ENCODE data around the gene ETS2. TPM values are rescaled to one million over a fixed set of nuclear protein-coding genes. Genes with fewer than 3 reads are reported as not detected.

ETS2 gene
- total and polyA plus RNA-seq, 12 donors: 15.1 to 66.8 (median 44.6) TPM

DNA sequence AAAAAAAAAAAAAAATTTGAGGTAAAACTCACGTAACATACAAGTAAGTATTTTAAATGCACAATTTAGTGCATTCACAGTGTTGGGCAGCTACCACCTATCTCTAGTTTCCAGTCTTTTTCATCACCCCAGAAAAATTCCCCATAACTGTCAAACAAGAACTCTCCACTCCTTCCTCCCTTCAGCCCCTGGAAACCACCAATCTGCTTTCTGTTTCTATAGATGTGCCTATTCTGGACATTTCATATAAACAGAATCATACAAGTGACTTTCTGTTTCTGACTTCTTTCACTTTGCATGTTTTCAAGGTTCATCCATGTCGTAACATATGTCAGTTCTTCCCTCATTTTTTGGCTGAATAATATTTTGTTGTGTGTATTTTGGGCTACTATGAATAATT, 24.9 kb upstream of the ETS2 start:
- no peak overlapping the region for H3K4me3 ChIP-seq
- no peaks in the 10 kb centered on the region for H3K4me1 ChIP-seq (replicated peaks in 1 of 2)
- no peaks in the 10 kb centered on the region for H3K27me3 ChIP-seq
- intact Hi-C loops (cut with DNase I): no loop called here
- no peak overlapping the region for H3K27ac ChIP-seq
- H3K36me3 ChIP-seq (replicated peaks in 1 of 2): no peaks in the 10 kb centered on the region
- TF ChIP-seq POLR2A (IDR thresholded peaks at IDR 0.05): no peak
- TF ChIP-seq, protein P1, sequence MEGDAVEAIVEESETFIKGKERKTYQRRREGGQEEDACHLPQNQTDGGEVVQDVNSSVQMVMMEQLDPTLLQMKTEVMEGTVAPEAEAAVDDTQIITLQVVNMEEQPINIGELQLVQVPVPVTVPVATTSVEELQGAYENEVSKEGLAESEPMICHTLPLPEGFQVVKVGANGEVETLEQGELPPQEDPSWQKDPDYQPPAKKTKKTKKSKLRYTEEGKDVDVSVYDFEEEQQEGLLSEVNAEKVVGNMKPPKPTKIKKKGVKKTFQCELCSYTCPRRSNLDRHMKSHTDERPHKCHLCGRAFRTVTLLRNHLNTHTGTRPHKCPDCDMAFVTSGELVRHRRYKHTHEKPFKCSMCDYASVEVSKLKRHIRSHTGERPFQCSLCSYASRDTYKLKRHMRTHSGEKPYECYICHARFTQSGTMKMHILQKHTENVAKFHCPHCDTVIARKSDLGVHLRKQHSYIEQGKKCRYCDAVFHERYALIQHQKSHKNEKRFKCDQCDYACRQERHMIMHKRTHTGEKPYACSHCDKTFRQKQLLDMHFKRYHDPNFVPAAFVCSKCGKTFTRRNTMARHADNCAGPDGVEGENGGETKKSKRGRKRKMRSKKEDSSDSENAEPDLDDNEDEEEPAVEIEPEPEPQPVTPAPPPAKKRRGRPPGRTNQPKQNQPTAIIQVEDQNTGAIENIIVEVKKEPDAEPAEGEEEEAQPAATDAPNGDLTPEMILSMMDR (IDR thresholded peaks at IDR 0.05): no peak
- H3K9me3 ChIP-seq (replicated peaks in 1 of 3): peaks cover 0 to 7% (median 0%) of the 10 kb centered on the region in 3 donors
- WGBS, 4 donors: 58 to 82% (median 70%) methylated on average over 2 of the region's 2 CpGs
- no peak for DNase-seq

DNA sequence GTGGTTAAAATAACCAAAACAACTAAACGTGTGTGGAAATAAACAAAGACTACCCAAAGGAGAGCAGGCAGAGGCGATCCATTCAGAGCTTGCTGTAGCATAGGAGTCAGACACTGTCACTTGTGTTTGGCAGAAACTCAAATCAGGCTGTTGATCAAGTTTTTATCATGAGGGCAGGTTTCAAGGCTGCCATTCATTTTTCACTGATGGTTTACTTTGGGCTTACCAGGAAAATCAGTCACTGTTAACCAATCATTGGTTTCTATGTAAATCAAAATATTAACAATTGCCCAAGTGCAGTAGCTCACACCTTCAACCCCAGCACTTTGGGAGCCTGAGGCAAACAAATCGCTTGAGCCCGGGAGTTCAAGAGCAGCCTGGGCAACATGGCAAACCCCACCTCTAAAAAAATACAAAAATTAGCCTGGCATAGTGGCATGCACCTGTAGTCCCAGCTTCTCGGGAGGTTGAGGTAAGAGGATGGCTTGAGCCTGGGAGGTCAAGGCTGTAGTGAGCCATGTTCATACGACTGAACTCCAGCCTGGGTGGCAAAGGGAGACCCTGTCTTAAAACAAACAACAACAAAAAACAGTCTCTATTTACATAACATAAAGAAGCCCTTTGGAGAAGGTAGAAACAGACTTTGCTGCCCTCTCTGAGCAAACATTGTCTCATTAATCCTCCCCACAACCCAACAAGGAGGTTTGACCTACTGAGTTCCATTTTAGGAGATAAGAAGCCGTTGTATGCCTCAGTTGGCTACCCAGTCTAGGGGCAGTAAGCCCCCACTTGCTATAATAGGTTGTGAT, 21.1 kb upstream of the ETS2 start:
- no peaks in the 10 kb centered on the region for H3K27me3 ChIP-seq
- intact Hi-C loops (cut with DNase I): no loop called here
- no peaks in the 10 kb centered on the region for H3K36me3 ChIP-seq (replicated peaks in 1 of 2)
- 76 to 79% (median 78%) methylated on average over 7 of the region's 7 CpGs for WGBS, 4 donors
- no peak overlapping the region for H3K4me3 ChIP-seq
- TF ChIP-seq POLR2A (IDR thresholded peaks at IDR 0.05): no peak
- TF ChIP-seq, protein P1 (IDR thresholded peaks at IDR 0.05): no peak
- H3K4me1 ChIP-seq (replicated peaks in 1 of 2): no peaks in the 10 kb centered on the region
- DNase-seq: no peak
- H3K27ac ChIP-seq: no peak overlapping the region
- H3K9me3 ChIP-seq (replicated peaks in 1 of 3): peaks cover 0 to 7% (median 0%) of the 10 kb centered on the region in 3 donors

DNA sequence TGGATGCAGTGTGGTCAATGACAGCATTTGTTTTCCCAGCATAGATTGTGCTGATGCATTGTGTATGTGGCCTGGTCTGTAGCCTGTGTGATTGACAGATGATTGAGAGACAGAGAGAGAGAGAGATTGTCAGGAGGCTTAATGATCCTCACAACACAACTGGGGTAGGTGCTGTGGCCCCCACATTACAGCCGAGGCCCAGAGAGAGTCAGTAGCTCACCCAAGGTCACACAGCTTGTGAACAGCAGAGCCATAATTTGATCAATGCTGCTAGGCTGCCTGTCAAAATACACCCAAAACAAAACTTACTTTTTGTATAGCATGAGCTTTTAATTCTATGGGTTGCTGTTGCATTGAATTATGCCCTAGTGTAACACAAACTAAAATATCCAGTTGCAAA, 20.2 kb upstream of the ETS2 start:
- TF ChIP-seq POLR2A (IDR thresholded peaks at IDR 0.05): no peak
- TF ChIP-seq, protein P1 (IDR thresholded peaks at IDR 0.05): no peak
- DNase-seq: no peak
- no peaks in the 10 kb centered on the region for H3K36me3 ChIP-seq (replicated peaks in 1 of 2)
- H3K9me3 ChIP-seq (replicated peaks in 1 of 3): peaks cover 0 to 7% (median 0%) of the 10 kb centered on the region in 3 donors
- intact Hi-C loops (cut with DNase I): no loop called here
- no peaks in the 10 kb centered on the region for H3K4me1 ChIP-seq (replicated peaks in 1 of 2)
- H3K27me3 ChIP-seq: no peaks in the 10 kb centered on the region
- WGBS, 4 donors: 63 to 78% (median 73%) methylated on average over 1 of the region's 1 CpG
- no peak overlapping the region for H3K27ac ChIP-seq
- H3K4me3 ChIP-seq: no peak overlapping the region

DNA sequence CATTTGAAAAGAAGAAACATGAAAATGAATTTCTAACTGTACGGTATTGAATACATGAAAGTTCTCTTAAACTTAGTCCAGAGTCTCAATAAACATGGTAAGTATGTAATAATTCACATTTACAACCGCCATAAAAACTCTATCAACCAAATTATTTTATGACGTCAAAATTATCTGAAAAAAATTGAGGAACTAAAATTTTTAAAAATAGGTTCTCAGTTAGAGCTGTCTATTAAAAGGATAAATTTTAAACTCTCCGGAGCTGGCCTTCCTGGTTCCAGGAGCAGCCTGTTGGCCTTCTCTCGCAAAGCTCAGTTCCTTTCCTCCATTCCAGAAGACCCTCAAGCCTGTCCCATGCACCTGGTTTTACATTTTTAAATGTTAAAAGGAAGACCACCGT, 18.7 kb upstream of the ETS2 start:
- Histone ChIP-seq H3K4me3 (no peak overlapping the region), H3K27me3 (no peaks in the 10 kb centered on the region), H3K9me3 (replicated peaks in 1 of 3) (peaks cover 0 to 7% (median 0%) of the 10 kb centered on the region in 3 donors), H3K27ac (no peak overlapping the region), H3K4me1 (replicated peaks in 1 of 2) (no peaks in the 10 kb centered on the region), H3K36me3 (replicated peaks in 1 of 2) (no peaks in the 10 kb centered on the region)
- no peak for DNase-seq
- intact Hi-C loops (cut with DNase I): no loop called here
- TF ChIP-seq, protein P1 (IDR thresholded peaks at IDR 0.05): no peak
- no peak for TF ChIP-seq POLR2A (IDR thresholded peaks at IDR 0.05)
- 59 to 65% (median 60%) methylated on average over 6 of the region's 6 CpGs for WGBS, 4 donors
